ENCODE measurements around the gene CROCC. TPM values are rescaled to one million over a fixed set of nuclear protein-coding genes. Genes with fewer than 3 reads are reported as not detected.
A peak's percentile ranks its signal among the peaks of the same experiment; 100 is the strongest.
"Not testable (repeated sequence)": the region's sequence is repeated elsewhere in the genome, so short reads cannot be mapped to it uniquely, and the experiment has no call there.

CROCC gene
- total and polyA plus RNA-seq, 5 donors, result 6.7 to 14.6 (median 11.5) TPM

- H3K27ac ChIP-seq (ENCODE audit: low read length), result peak overlapping the region; percentile 92
- DNase-seq (peak; percentile 86 to 96 (median 90)), ATAC-seq (peak; percentile 92 to 95)
- intact Hi-C loops (cut with DNase I), result no loop called here
- peak overlapping the region; percentile 57 for H3K4me3 ChIP-seq (ENCODE audit: low read length)
- 3% methylated on average over 63 of the region's 63 CpGs for WGBS
- no peaks in the 10 kb centered on the region for H3K27me3 ChIP-seq (ENCODE audit: control insufficient read depth, insufficient read depth)
- no peaks in the 10 kb centered on the region for H3K9me3 ChIP-seq (ENCODE audit: control insufficient read depth, low read length)
- no peaks in the 10 kb centered on the region for H3K4me1 ChIP-seq (ENCODE audit: control insufficient read depth, insufficient read depth, low read length)
These were observed 32.6 kb upstream of the CROCC start for GRCh38 chr1:16888860-16889816.

GRCh38 chr1:16890539-16891021 is 31.2 kb upstream of the CROCC start:
- H3K27me3 ChIP-seq (ENCODE audit: control insufficient read depth, insufficient read depth); H3K4me3 ChIP-seq (ENCODE audit: low read length); H3K9me3 ChIP-seq (ENCODE audit: control insufficient read depth, low read length); H3K27ac ChIP-seq (ENCODE audit: low read length); ATAC-seq; intact Hi-C loops (cut with DNase I); H3K4me1 ChIP-seq (ENCODE audit: control insufficient read depth, insufficient read depth, low read length); DNase-seq: not testable (repeated sequence)
- 65% methylated on average over 5 of the region's 5 CpGs for WGBS

- H3K27ac ChIP-seq (ENCODE audit: low read length); H3K27me3 ChIP-seq (ENCODE audit: control insufficient read depth, insufficient read depth); H3K4me3 ChIP-seq (ENCODE audit: low read length); DNase-seq; H3K4me1 ChIP-seq (ENCODE audit: control insufficient read depth, insufficient read depth, low read length); intact Hi-C loops (cut with DNase I); H3K9me3 ChIP-seq (ENCODE audit: control insufficient read depth, low read length); ATAC-seq: not testable (repeated sequence)
- WGBS, result 53% methylated on average over 4 of the region's 4 CpGs
These were observed 30.7 kb upstream of the CROCC start for GRCh38 chr1:16891057-16891456.

GRCh38 chr1:16892978-16893525 is 28.7 kb upstream of the CROCC start:
- DNase-seq; ATAC-seq; intact Hi-C loops (cut with DNase I); H3K27ac ChIP-seq (ENCODE audit: low read length); H3K4me3 ChIP-seq (ENCODE audit: low read length); H3K4me1 ChIP-seq (ENCODE audit: control insufficient read depth, insufficient read depth, low read length); H3K9me3 ChIP-seq (ENCODE audit: control insufficient read depth, low read length); H3K27me3 ChIP-seq (ENCODE audit: control insufficient read depth, insufficient read depth): not testable (repeated sequence)
- WGBS, result 61% methylated on average over 6 of the region's 6 CpGs

GRCh38 chr1:16893796-16894195 is 27.9 kb upstream of the CROCC start:
- H3K27ac ChIP-seq (ENCODE audit: low read length); H3K9me3 ChIP-seq (ENCODE audit: control insufficient read depth, low read length); H3K27me3 ChIP-seq (ENCODE audit: control insufficient read depth, insufficient read depth); DNase-seq; intact Hi-C loops (cut with DNase I); H3K4me1 ChIP-seq (ENCODE audit: control insufficient read depth, insufficient read depth, low read length); H3K4me3 ChIP-seq (ENCODE audit: low read length); ATAC-seq: not testable (repeated sequence)
- WGBS, result 71% methylated on average over 4 of the region's 4 CpGs

- 83% methylated on average over 6 of the region's 6 CpGs for WGBS
- H3K27me3 ChIP-seq (ENCODE audit: control insufficient read depth, insufficient read depth); H3K4me3 ChIP-seq (ENCODE audit: low read length); intact Hi-C loops (cut with DNase I); ATAC-seq; DNase-seq; H3K4me1 ChIP-seq (ENCODE audit: control insufficient read depth, insufficient read depth, low read length); H3K9me3 ChIP-seq (ENCODE audit: control insufficient read depth, low read length); H3K27ac ChIP-seq (ENCODE audit: low read length): not testable (repeated sequence)
These were observed 27.4 kb upstream of the CROCC start for GRCh38 chr1:16894338-16894737.

- H3K9me3 ChIP-seq (ENCODE audit: control insufficient read depth, low read length); H3K4me1 ChIP-seq (ENCODE audit: control insufficient read depth, insufficient read depth, low read length); H3K27me3 ChIP-seq (ENCODE audit: control insufficient read depth, insufficient read depth); intact Hi-C loops (cut with DNase I); ATAC-seq; DNase-seq: not testable (repeated sequence)
- H3K4me3 ChIP-seq (ENCODE audit: low read length), result peak overlapping the region; percentile 40
- peak overlapping the region; percentile 45 for H3K27ac ChIP-seq (ENCODE audit: low read length)
- WGBS, result 1% methylated on average over 6 of the region's 6 CpGs
These were observed 26.5 kb upstream of the CROCC start for GRCh38 chr1:16895233-16895597.

GRCh38 chr1:16895598-16896315 is 26.0 kb upstream of the CROCC start, which contains the start of gene RNU1-2:
Gene RNU1-2 (plus strand): TSS chr1:16895980.
- ATAC-seq (peak; percentile 100), DNase-seq (peak; percentile 63 to 96 (median 70))
- H3K27me3 ChIP-seq (ENCODE audit: control insufficient read depth, insufficient read depth); intact Hi-C loops (cut with DNase I); H3K4me1 ChIP-seq (ENCODE audit: control insufficient read depth, insufficient read depth, low read length); H3K9me3 ChIP-seq (ENCODE audit: control insufficient read depth, low read length): not testable (repeated sequence)
- Histone ChIP-seq H3K27ac (ENCODE audit: low read length) (peak within 1 kb of the TSS; percentile 92), H3K4me3 (ENCODE audit: low read length) (peak within 1 kb of the TSS; percentile 40)
- under 1% methylated on average over 29 of the region's 39 CpGs for WGBS

- intact Hi-C loops (cut with DNase I), result not testable (repeated sequence)
These were observed 25.2 kb upstream of the CROCC start for GRCh38 chr1:16896316-16897055.

GRCh38 chr1:16897653-16898052 is 24.1 kb upstream of the CROCC start:
- H3K9me3 ChIP-seq (ENCODE audit: control insufficient read depth, low read length); intact Hi-C loops (cut with DNase I); ATAC-seq; H3K4me1 ChIP-seq (ENCODE audit: control insufficient read depth, insufficient read depth, low read length); H3K27ac ChIP-seq (ENCODE audit: low read length); H3K4me3 ChIP-seq (ENCODE audit: low read length); DNase-seq; H3K27me3 ChIP-seq (ENCODE audit: control insufficient read depth, insufficient read depth): not testable (repeated sequence)
- WGBS, result 48% methylated on average over 1 of the region's 1 CpG

More at GRCh38 chr1:16896316-16897055, 25.2 kb upstream of the CROCC start:
- H3K9me3 ChIP-seq (ENCODE audit: control insufficient read depth, low read length); H3K4me1 ChIP-seq (ENCODE audit: control insufficient read depth, insufficient read depth, low read length); H3K27me3 ChIP-seq (ENCODE audit: control insufficient read depth, insufficient read depth); DNase-seq; H3K4me3 ChIP-seq (ENCODE audit: low read length); ATAC-seq: not testable (repeated sequence)
- peak overlapping the region; percentile 85 for H3K27ac ChIP-seq (ENCODE audit: low read length)
- WGBS, result 19% methylated on average over 23 of the region's 24 CpGs

Measured in right cardiac atrium (tissue), 5 donors.